ENCODE data around the gene SLPI.

DNA sequence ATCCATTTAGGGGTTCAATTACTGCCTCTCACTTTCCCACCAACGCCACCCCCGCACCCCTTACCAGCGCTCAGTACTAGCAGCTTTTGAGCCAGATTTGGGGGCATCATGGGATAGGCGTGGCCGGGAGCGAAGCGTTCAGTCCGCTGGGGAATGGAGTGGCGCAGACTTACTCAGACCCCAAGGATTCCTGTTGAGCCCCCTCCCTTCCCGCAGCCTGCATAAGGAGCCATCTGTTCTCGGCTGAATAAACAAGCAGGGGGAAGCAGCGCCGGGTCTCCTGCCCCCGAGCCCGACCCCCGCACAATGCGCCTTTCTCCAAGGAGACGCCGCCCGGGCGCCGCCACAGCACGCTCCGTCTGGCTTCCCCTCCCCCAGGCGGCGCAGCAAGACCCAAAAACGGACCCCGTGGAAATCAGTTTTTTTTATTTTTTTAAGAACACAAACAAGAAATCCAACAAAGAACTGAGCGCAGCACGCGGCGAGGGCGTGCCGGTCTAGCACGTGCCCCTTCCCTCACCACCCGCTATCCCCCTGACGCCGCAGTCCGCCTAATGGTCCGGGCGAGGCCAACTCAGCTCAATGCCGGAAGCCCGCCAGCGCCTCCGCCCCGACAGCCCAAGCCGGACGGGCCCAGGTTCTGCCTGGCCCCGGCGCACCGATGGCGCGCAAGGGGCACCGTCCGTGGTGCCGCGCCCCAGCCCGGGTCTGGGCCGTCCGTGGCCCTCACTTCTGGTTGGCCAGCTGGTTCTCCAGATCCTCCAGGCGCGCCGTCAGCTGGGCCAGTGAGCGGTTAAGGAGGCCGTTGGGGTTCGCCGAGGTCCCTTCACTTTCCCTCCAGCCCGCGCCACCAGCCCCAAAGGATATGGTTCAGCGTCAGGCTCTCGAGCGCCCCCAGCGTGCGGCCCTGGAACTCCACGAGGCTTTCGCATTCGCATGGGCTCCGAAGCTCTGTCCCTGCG lies 39.0 kb upstream of the SLPI start:
- TF ChIP-seq POLR2A (IDR thresholded peaks at IDR 0.05) (no peak), CTCF (IDR thresholded peaks at IDR 0.05 in 8 of 11, conservative IDR thresholded peaks at IDR 0.05 in 3 of 11) (peak; percentile 69 to 95 (median 91))

Measured in spleen (tissue), 7 donors.